ENCODE data around the gene ZNF488. TPM values are rescaled to one million over a fixed set of nuclear protein-coding genes. Genes with fewer than 3 reads are reported as not detected.
A peak's percentile ranks its signal among the peaks of the same experiment; 100 is the strongest.

ZNF488 gene
- total RNA-seq, 1 donor from 2014 or later: under 0.01 TPM

GRCh38 chr10:47404446-47404845, 20.4 kb upstream of the ZNF488 start:
- FAIRE-seq: no peak
- Histone ChIP-seq H3K27me3 (ENCODE audit: control insufficient read depth, insufficient read depth, low read length) (no peaks in the 10 kb centered on the region), H3K36me3 (ENCODE audit: control insufficient read depth, insufficient read depth, low read length) (no peaks in the 10 kb centered on the region), H3K4me3 (ENCODE audit: low read depth, low read length) (no peak overlapping the region)
- DNase-seq (ENCODE audit: low read depth): no peak
- no peak for TF ChIP-seq CTCF (IDR thresholded peaks at IDR 0.05; ENCODE audit: insufficient read depth, low read length, severe bottlenecking)

GRCh38 chr10:47403446-47404318, 19.6 kb upstream of the ZNF488 start:
- no peak for FAIRE-seq
- peak; percentile 32 for TF ChIP-seq CTCF (IDR thresholded peaks at IDR 0.05; ENCODE audit: insufficient read depth, low read length, severe bottlenecking)

GRCh38 chr10:47402641-47403301, 18.7 kb upstream of the ZNF488 start:
- no peak for FAIRE-seq
- DNase-seq (ENCODE audit: low read depth): peak; percentile 80
- Histone ChIP-seq H3K36me3 (ENCODE audit: control insufficient read depth, insufficient read depth, low read length) (no peaks in the 10 kb centered on the region), H3K27me3 (ENCODE audit: control insufficient read depth, insufficient read depth, low read length) (no peaks in the 10 kb centered on the region), H3K4me3 (ENCODE audit: low read depth, low read length) (no peak overlapping the region)
- TF ChIP-seq CTCF (IDR thresholded peaks at IDR 0.05; ENCODE audit: insufficient read depth, low read length, severe bottlenecking): no peak

More at GRCh38 chr10:47403446-47404318, 19.6 kb upstream of the ZNF488 start:
- H3K27me3 ChIP-seq (ENCODE audit: control insufficient read depth, insufficient read depth, low read length): no peaks in the 10 kb centered on the region
- no peaks in the 10 kb centered on the region for H3K36me3 ChIP-seq (ENCODE audit: control insufficient read depth, insufficient read depth, low read length)
- no peak overlapping the region for H3K4me3 ChIP-seq (ENCODE audit: low read depth, low read length)
- no peak for DNase-seq (ENCODE audit: low read depth)

GRCh38 chr10:47401874-47402640, 18.0 kb upstream of the ZNF488 start:
- Histone ChIP-seq H3K27me3 (ENCODE audit: control insufficient read depth, insufficient read depth, low read length) (no peaks in the 10 kb centered on the region), H3K36me3 (ENCODE audit: control insufficient read depth, insufficient read depth, low read length) (no peaks in the 10 kb centered on the region), H3K4me3 (ENCODE audit: low read depth, low read length) (no peak overlapping the region)
- TF ChIP-seq CTCF (IDR thresholded peaks at IDR 0.05; ENCODE audit: insufficient read depth, low read length, severe bottlenecking): no peak
- FAIRE-seq (no peak), DNase-seq (ENCODE audit: low read depth) (no peak)

- FAIRE-seq (no peak), DNase-seq (ENCODE audit: low read depth) (no peak)
- H3K4me3 ChIP-seq (ENCODE audit: low read depth, low read length): no peak overlapping the region
These were observed 17.1 kb upstream of the ZNF488 start for GRCh38 chr10:47401210-47401609.

More at GRCh38 chr10:47401210-47401609, 17.1 kb upstream of the ZNF488 start:
- H3K36me3 ChIP-seq (ENCODE audit: control insufficient read depth, insufficient read depth, low read length): no peaks in the 10 kb centered on the region
- TF ChIP-seq CTCF (IDR thresholded peaks at IDR 0.05; ENCODE audit: insufficient read depth, low read length, severe bottlenecking): no peak
- no peaks in the 10 kb centered on the region for H3K27me3 ChIP-seq (ENCODE audit: control insufficient read depth, insufficient read depth, low read length)

Measured in bronchial epithelial cell (primary cell).